Endodermal cell (in vitro differentiated cells): ENCODE data around the gene LRP4. TPM values are rescaled to one million over a fixed set of nuclear protein-coding genes. Genes with fewer than 3 reads are reported as not detected.

ENCODE experiments used
- DNase-seq: peaks from one replicate; pipeline ENCODE4 v3.0.0-alpha.2; 2017
- H3K27ac ChIP-seq: 2 replicates; pipeline ENCODE4 v1.5.1; 2013; ENCODE audit warnings: mild to moderate bottlenecking, low read depth, low read length, moderate library complexity
- H3K27me3 ChIP-seq: 2 replicates; pipeline ENCODE4 v1.6.1; 2013; ENCODE audit warnings: mild to moderate bottlenecking, low read length, moderate library complexity; ENCODE audit not compliant: insufficient read depth, control insufficient read depth, poor library complexity, severe bottlenecking
- H3K36me3 ChIP-seq: 2 replicates; pipeline ENCODE4 v1.7.0; 2013; ENCODE audit warnings: mild to moderate bottlenecking, low read length, moderate library complexity; ENCODE audit not compliant: control insufficient read depth, insufficient read depth
- H3K4me1 ChIP-seq: one replicate; pipeline ENCODE4 v1.7.0; 2013; ENCODE audit warnings: low read length; ENCODE audit not compliant: control insufficient read depth, insufficient read depth
- H3K4me3 ChIP-seq: 2 replicates; pipeline ENCODE4 v1.5.1; 2013; ENCODE audit warnings: mild to moderate bottlenecking, low read length, moderate library complexity
- H3K9ac ChIP-seq: 2 replicates; pipeline ENCODE4 v1.6.1; 2013; ENCODE audit warnings: mild to moderate bottlenecking, low read length, moderate library complexity; ENCODE audit not compliant: poor library complexity, severe bottlenecking; ENCODE audit errors: extremely low read depth
- H3K9me3 ChIP-seq: 2 replicates; pipeline ENCODE4 v1.6.1; 2013; ENCODE audit warnings: mild to moderate bottlenecking, low read length, moderate library complexity; ENCODE audit not compliant: control insufficient read depth
- H3K27ac Mint-ChIP-seq: 2 replicates; pipeline ENCODE4 v1.8.0; 2020; ENCODE audit warnings: mixed read lengths
- H3K27me3 Mint-ChIP-seq: 2 replicates; pipeline ENCODE4 v1.8.0; 2021; ENCODE audit warnings: mild to moderate bottlenecking, mixed read lengths; ENCODE audit not compliant: insufficient read depth
- H3K36me3 Mint-ChIP-seq: 2 replicates; pipeline ENCODE4 v1.8.0; 2020; ENCODE audit warnings: low read depth, mixed read lengths
- H3K4me1 Mint-ChIP-seq: 2 replicates; pipeline ENCODE4 v1.8.0; 2020; ENCODE audit warnings: mixed read lengths
- H3K4me3 Mint-ChIP-seq: 2 replicates; pipeline ENCODE4 v1.8.0; 2020; ENCODE audit warnings: mild to moderate bottlenecking, moderate library complexity, mixed read lengths
- H3K9me3 Mint-ChIP-seq: 2 replicates; pipeline ENCODE4 v1.8.0; 2020; ENCODE audit warnings: mild to moderate bottlenecking, mixed read lengths
- CTCF ChIP-seq: fragments of 200-600 bp; sonication (generic); conservative IDR thresholded peaks from 2 replicates; pipeline ENCODE4 v1.5.0; 2021; ENCODE audit warnings: antibody characterized with exemption, mild to moderate bottlenecking
- WGBS, 2 experiments: methylation state at CpG; one replicate each; pipeline versions ENCODE4 v1.1.5 to v1.1.7; 2013; ENCODE audit warnings: missing lambda C conversion rate in 2 of 2, mixed read lengths in 1 of 2; ENCODE audit not compliant: insufficient coverage in 1 of 2, insufficient read length in 1 of 2; 5-methylcytosine and 5-hydroxymethylcytosine counted together
- total RNA-seq, 2 donors: library from RNA; stranded (reverse); fragmentation: NEBNext Ultra II Directional in 1 of 2; extraction: Animal tissue kit (Norgen Biotek cat#: 25700) in 1 of 2; gene quantifications; 2 replicates in 1 of 2; 3 replicates in 1 of 2; pipeline ENCODE4 v1.2.1, GENCODE V29; 2021

The LRP4 gene
- total RNA-seq, 2 donors from 2014 or later, result 12.6 to 13.6 TPM

- no peak overlapping the region for H3K4me3 ChIP-seq
- no peak overlapping the region for H3K27ac ChIP-seq
- no peak overlapping the region for H3K9ac ChIP-seq
- H3K27ac Mint-ChIP-seq, result no peak overlapping the region
- peaks cover 8% of the 10 kb centered on the region for H3K36me3 Mint-ChIP-seq
- no peak overlapping the region for H3K4me3 Mint-ChIP-seq
- DNase-seq, result no peak
- peaks cover 3% of the 10 kb centered on the region for H3K4me1 Mint-ChIP-seq
- H3K9me3 Mint-ChIP-seq, result no peaks in the 10 kb centered on the region
- TF ChIP-seq CTCF, result no peak
- no peaks in the 10 kb centered on the region for H3K27me3 Mint-ChIP-seq
- no peaks in the 10 kb centered on the region for H3K9me3 ChIP-seq
- peaks cover 22% of the 10 kb centered on the region for H3K36me3 ChIP-seq
- no peaks in the 10 kb centered on the region for H3K27me3 ChIP-seq
- no peaks in the 10 kb centered on the region for H3K4me1 ChIP-seq
Observed at GRCh38 chr11:46836870-46837269, 81.5 kb downstream of the LRP4 start.

GRCh38 chr11:46836431-46836830, 81.9 kb downstream of the LRP4 start:
- H3K9me3 ChIP-seq, result no peaks in the 10 kb centered on the region
- no peak overlapping the region for H3K4me3 ChIP-seq
- Mint-ChIP-seq H3K27ac (no peak overlapping the region), H3K27me3 (no peaks in the 10 kb centered on the region), H3K9me3 (no peaks in the 10 kb centered on the region), H3K4me3 (no peak overlapping the region), H3K4me1 (peaks cover 3% of the 10 kb centered on the region), H3K36me3 (peaks cover 5% of the 10 kb centered on the region)
- no peak overlapping the region for H3K27ac ChIP-seq
- TF ChIP-seq CTCF, result no peak
- no peaks in the 10 kb centered on the region for H3K27me3 ChIP-seq
- H3K9ac ChIP-seq, result no peak overlapping the region
- H3K4me1 ChIP-seq, result no peaks in the 10 kb centered on the region
- 90% methylated on average over 1 of the region's 1 CpG; no CpG with 5 or more reads in 1 of the 2 experiments for WGBS, 2 experiments
- no peak for DNase-seq
- H3K36me3 ChIP-seq, result peaks cover 20% of the 10 kb centered on the region

GRCh38 chr11:46835897-46836296, 82.5 kb downstream of the LRP4 start:
- Histone ChIP-seq H3K36me3 (peaks cover 18% of the 10 kb centered on the region), H3K4me3 (no peak overlapping the region), H3K27me3 (no peaks in the 10 kb centered on the region), H3K27ac (no peak overlapping the region), H3K9me3 (no peaks in the 10 kb centered on the region), H3K9ac (no peak overlapping the region), H3K4me1 (no peaks in the 10 kb centered on the region)
- Mint-ChIP-seq H3K27ac (no peak overlapping the region), H3K27me3 (no peaks in the 10 kb centered on the region), H3K9me3 (no peaks in the 10 kb centered on the region), H3K36me3 (peaks cover 6% of the 10 kb centered on the region), H3K4me1 (peaks cover 3% of the 10 kb centered on the region), H3K4me3 (no peak overlapping the region)
- WGBS, 2 experiments, result 88 to 92% methylated on average over 2 to 3 of the region's 3 CpGs
- TF ChIP-seq CTCF, result no peak
- DNase-seq, result no peak
